Stimulated activated CD8-positive, alpha-beta memory T cell treated with anti-CD3 and anti-CD28 coated beads, Interleukin-15, amount 100 ng/mL, for 1 hour (primary cell): ENCODE measurements around the gene TAPBP.
"Not testable (repeated sequence)": the region's sequence is repeated elsewhere in the genome, so short reads cannot be mapped to it uniquely, and the experiment has no call there.

Source experiments
- DNase-seq: peaks from one replicate; pipeline ENCODE4 v3.0.0-alpha.2; 2020; ENCODE audit warnings: low read depth

TAPBP gene

DNA sequence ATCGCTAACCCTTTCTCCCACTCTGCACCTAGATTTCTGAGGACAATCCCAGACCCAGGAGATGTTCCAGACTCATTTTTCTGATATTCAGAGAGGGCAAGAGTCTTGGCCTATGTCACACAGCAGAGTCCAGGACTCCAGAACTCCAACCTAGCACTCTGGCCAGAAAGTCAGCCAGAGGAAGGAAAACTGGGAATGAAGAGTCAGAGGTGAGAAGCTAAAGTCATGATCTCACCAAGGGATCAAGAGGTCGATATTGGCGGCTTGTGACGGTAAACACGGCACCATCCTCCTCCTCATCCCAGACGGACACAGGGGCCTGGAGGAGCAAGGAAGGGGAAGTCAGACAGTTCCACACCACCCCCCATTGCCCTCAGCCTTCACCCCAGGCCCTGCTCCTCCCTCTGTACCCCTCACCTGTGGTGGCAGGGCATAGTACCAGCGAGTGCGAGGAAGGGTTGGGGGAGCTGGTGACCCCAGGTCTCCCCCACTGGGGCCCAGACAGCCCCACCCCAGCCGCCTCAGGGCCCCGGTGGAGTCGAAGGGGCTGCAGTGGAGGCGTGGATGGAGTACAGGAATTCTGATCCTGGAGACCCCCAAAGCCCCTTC lies 17.0 kb downstream of the TAPBP start:
- no peak for DNase-seq

DNA sequence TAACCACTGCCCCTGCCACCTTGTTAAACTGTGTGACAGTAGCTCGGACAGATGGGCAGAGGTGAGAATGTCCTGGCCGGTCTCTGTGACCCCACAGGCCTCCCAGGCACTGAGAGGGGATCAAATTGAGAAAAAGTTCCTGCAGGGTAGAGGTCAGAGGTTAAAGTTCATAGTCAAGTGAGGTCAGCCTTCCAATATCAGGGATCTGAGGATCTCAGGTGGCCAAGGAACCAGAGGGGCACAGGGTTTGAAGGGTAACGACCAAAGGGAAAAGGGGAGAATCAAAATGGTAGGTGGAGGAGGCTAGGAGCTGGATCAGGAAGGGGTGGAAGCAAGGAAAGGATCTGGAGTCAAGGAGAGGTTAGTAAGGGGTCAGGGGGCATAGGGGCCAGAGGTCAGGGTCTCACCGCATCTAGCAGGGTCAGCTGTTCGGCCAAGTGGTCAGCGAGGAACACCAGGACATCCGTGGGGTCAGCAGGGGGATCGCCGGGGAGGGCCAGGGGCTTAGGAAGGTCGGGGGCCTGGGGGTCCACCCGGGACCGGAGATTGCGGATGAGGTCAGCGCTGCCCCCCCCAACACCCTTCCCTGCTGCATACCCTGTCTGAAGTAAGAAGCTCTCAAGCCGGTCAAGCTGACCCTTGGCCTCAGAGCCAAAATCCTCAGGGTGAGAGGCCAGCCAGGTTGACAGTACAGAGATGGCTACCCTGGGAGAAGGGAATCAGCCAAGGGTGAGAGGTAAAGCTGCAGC lies 18.1 kb downstream of the TAPBP start:
- DNase-seq: no peak

GRCh38 chr6:33294086-33294823 lies 19.6 kb downstream of the TAPBP start:
- no peak for DNase-seq

GRCh38 chr6:33292996-33293682 lies 20.7 kb downstream of the TAPBP start:
- DNase-seq: no peak

DNA sequence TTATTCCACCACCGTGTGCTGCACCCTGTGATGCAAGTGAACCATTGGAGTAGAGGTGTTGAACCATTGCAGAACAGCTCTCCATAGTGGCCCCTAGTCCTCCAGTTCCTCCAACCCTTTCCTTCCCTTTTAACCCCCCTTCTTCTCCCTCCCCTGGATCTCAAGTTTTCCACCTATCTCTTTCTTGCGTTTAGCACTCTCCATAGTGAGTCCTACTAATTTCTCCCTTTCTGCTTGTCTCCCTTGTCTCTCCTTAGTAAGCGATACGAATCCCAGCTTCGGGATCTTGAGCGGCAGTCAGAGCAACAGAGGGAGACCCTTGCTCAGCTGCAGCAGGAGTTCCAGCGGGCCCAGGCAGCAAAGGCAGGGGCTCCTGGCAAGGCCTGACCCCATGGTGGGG lies 23.4 kb downstream of the TAPBP start:
- DNase-seq: no peak

- DNase-seq: no peak
Measured at GRCh38 chr6:33289784-33290315, 24.0 kb downstream of the TAPBP start.

DNA sequence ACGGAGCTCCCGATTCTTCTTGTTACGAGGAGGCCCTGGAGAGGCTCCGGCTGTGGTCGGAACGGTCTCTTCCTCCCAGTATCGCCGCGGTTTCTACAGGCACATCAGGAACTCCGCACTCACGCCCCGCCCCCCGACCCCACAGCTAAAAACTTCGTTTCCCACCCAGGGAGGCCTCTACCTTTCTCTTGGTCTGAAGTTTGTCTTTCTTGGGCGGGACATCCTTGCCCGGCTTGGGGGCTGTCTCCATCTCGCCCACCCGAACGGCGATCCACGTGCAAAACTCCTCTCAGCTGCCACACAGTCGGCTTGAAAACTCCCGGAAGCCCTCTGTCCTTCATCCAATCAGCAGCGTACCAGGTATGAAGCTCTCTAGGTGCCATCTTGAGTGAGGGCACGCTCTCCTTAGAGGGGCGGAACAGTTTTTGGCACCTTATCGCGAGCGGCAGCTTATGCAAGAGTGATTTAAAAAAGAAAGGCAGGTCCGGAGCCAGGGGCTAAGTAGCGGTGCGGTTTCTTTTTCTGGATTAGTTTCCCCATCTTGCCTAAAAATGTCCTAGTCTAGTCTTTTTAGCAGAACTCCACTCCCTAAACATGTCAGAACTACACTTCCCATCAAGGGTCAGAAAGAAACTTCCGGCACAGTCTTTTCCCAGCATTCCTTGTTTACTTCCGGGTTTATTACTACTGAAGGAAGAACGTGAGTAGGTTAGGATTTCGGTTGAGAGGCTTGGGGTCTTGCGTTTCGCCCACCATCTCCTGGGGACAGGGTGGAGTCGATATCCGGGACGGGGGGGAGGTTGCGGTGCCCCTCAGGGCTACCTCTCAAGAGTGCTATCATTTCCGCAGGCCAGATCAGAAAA lies 24.7 kb downstream of the TAPBP start, which contains the start of the genes PFDN6 and WDR46:
TSS of gene PFDN6 (plus strand) at position 681 of the 863 bp plus-strand sequence. CDS start 256 bp downstream, outside the sequence.
TSS of gene WDR46 (minus strand) at position 319 of the 863 bp plus-strand sequence. CDS start at position 250, 69 bp downstream.
- DNase-seq: peak; percentile 58

- no peak for DNase-seq
Measured at GRCh38 chr6:33288141-33288920, 25.5 kb downstream of the TAPBP start.

DNA sequence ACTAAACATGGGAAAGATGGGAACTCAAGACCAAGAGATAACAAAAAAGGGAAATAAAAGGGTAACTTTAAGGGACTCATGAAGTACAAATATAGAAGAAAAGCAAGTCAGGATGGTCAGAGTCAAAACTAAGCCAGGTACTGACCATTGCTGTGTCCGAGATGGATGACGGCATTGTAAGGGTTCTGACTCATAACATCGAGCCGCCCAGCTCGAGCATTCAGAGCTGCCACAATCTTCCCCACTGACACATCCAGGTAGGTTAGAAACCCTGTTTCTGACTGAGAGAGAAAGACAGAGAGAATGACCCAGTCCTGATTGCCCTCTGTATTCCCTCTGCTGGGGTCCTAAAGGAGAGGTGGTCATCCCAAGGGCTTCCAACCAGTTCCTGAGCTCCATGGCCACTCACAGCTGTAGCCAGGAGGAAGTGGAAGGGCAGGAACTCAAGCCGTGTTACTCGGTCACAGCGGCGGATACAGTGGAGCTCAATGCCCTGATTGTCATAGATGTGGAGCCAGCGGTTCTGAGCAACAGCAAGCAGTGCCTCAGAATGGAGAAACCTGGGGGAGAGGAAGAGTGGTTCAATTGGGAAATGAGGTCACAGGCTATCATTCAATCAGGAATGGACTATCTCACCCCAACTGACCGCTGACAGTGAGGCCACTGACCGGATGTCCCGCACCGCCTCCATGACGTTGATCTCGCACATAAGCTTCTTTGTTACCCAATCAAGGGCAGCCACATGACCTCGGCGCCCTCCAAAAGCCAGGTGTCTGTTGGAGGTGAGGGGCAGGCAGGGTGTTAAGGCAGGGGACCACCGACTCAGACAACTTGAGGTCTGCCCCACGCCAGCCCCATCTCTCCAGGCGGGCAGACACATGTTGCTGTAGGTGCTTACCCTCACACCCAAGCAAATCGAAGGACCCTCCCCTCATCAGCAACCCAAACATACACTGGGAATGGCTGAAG lies 26.6 kb downstream of the TAPBP start:
- DNase-seq: no peak

- not testable (repeated sequence) for DNase-seq
Measured at GRCh38 chr6:33285214-33285613, 28.7 kb downstream of the TAPBP start.

GRCh38 chr6:33280539-33280938 lies 33.3 kb downstream of the TAPBP start:
- DNase-seq: no peak

- DNase-seq: no peak
Measured at GRCh38 chr6:33279971-33280511, 33.8 kb downstream of the TAPBP start.

- no peak for DNase-seq
Measured at GRCh38 chr6:33279257-33279695, 34.6 kb downstream of the TAPBP start.

- no peak for DNase-seq
Measured at GRCh38 chr6:33278810-33279209, 35.1 kb downstream of the TAPBP start.

DNA sequence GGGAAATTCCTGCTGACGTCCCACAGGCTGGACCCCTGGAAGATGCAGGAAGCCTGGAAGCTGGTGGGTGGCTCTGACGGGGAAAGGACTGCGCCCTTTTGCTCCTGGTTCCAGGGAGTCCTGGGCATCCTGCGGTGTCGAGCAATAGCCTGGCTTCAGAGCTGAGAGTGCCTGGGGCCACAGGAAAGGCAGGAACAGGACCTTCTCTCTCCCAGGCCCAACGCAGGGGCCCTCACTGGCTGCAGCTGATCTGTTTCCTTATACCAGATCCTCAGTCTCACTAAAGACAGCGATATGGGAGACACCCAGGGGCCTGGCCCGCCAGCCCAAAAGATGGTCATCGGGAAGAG lies 35.5 kb downstream of the TAPBP start:
- no peak for DNase-seq

DNA sequence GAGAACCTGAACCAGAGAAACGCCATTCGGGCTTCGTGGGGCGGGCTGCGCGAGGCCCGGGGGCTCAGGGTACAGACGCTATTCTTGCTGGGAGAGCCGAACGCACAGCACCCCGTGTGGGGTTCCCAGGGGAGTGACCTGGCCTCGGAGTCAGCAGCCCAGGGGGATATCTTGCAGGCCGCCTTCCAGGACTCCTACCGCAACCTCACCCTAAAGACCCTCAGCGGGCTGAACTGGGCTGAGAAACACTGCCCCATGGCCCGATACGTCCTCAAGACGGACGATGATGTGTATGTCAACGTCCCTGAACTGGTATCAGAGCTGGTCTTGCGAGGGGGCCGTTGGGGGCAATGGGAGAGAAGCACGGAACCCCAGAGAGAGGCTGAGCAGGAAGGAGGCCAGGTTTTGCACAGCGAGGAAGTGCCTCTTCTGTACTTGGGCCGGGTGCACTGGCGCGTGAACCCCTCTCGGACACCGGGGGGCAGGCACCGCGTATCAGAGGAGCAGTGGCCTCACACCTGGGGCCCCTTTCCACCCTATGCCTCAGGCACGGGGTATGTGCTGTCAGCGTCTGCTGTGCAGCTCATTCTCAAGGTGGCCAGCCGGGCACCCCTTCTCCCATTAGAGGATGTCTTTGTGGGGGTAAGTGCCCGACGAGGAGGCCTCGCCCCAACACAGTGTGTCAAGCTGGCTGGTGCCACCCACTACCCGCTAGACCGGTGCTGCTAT lies 36.1 kb downstream of the TAPBP start:
- DNase-seq: no peak

GRCh38 chr6:33276864-33277662 lies 36.8 kb downstream of the TAPBP start, which contains the start of gene B3GALT4:
TSS of gene B3GALT4 (plus strand) at chr6:33277123. CDS start at chr6:33277420, 297 bp downstream.
- DNase-seq: no peak
